NCI-H1105 (cell line): ENCODE measurements around the gene HDAC9.
"Not testable (repeated sequence)": the region's sequence is repeated elsewhere in the genome, so short reads cannot be mapped to it uniquely, and the experiment has no call there.

ENCODE experiments used
- DNase-seq: peaks from one replicate; lab custom pipeline; 2025; lab: John Stamatoyannopoulos, UW

HDAC9 gene

GRCh38 chr7:18900236-18900635 is 404.7 kb downstream of the HDAC9 start:
- DNase-seq, result no peak

DNA sequence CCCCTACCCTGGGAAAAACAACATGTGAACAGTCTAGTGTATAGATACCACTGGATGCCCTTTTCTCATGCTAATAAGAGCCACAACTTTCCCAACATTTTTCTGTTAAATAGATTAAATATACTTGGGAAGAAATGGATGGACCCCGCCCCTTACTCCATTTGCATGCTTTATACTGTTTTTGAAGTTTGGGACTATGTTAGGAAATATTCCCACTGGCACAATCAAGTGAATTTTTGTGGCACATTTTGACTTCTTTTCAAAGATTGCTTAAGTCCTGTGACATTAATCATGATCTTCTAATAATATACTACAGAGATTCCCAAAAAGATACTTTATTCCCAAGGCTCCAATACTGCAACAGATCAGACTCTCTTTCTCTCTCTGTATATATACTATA is 405.3 kb downstream of the HDAC9 start:
- DNase-seq, result no peak

DNA sequence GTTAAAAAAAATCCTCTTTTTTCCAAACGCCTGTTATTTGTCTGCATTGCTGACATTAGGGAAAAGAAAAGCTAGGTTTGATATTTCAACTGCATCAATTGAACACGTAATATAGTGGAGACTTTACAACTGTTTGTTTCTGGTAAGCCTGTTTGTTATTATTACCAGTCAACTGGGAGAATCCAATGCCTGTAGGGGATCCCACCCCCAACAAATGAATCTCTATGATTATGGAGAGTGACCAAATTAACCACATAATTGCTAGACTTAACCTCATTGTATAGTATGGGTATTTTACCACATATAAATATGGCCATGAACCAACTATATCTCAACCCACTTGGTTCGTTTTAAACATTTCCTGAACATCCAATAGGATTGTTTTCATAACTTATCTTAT is 405.8 kb downstream of the HDAC9 start:
- no peak for DNase-seq

DNA sequence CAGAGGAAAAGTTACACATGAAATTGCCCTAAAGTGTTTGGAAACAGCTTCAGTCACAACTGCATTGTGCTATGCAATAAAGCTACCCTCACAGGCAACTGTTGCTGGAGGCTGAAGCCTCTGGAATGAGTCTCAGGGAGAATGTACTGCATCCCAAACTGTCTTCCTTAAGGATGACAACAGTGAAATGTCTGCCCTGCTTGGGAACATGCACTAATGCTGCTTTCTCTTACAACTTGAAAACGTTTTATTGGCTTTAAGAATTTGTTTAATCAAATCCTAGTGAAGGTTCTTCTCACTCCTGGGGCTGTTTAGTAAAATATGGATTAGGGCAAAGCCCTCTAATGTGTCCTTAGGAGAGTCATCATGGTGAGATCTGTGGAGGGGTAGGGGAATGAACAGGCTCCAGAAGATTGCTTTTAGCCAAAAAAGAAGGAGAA is 406.5 kb downstream of the HDAC9 start:
- DNase-seq, result no peak

- DNase-seq, result no peak
Measured at GRCh38 chr7:18902892-18903291, 407.3 kb downstream of the HDAC9 start.

GRCh38 chr7:18903695-18904094 is 408.1 kb downstream of the HDAC9 start:
- no peak for DNase-seq

DNA sequence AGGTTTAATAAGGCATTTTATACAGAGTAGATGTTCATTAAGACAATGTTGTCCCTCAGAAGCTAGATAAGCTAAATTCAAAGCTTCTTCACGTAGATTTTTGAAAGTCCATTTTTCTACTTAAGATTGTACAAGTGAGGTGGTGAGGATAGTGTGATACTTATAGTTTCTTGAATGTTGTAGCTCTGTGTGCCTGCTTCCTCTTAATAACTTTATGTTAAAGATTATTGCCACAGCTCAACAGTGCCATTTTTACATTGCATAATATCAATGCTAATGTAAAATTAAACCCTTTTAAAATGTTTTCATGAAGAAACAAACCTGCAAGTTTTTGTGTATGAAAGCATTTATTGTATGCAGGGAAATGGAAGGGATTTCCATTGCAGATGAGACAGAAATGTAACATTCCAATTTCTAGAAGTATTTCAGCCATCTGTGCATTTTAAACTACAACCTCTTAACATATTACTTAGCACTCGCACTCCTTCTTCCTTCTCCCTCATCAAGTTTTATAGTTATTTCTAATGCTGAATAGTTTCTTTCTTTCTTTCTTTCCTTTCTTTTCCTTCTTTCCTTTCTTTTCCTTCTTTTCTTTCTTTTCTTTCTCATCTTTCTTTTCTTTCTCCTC is 409.9 kb downstream of the HDAC9 start:
- DNase-seq, result no peak

- no peak for DNase-seq
Measured at GRCh38 chr7:18906901-18907300, 411.4 kb downstream of the HDAC9 start.

GRCh38 chr7:18913106-18913505 is 417.6 kb downstream of the HDAC9 start:
- DNase-seq, result no peak

DNA sequence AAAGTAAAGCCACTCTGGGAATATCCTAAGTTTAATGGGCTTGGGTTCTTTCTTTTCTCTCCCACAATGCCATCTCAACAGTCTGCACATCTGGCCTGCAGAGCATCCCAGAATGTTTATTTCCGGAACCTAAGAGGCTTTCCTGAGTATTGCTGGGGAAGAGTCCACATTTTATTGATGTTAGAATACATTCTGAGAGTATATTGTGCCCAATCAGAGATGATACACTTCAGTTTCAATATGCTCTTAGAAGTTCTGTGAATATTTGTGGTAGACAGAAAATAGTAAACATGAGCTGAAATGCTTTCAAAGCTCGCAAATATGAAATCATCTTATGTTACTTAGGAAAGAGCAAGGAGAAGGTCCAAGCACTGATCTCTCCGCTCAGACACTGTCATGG is 421.3 kb downstream of the HDAC9 start:
- DNase-seq, result no peak

GRCh38 chr7:18927134-18927533 is 431.6 kb downstream of the HDAC9 start:
- no peak for DNase-seq

- DNase-seq, result no peak
Measured at GRCh38 chr7:18936265-18936664, 440.7 kb downstream of the HDAC9 start.

- DNase-seq, result no peak
Measured at GRCh38 chr7:18939771-18940592, 444.4 kb downstream of the HDAC9 start.

DNA sequence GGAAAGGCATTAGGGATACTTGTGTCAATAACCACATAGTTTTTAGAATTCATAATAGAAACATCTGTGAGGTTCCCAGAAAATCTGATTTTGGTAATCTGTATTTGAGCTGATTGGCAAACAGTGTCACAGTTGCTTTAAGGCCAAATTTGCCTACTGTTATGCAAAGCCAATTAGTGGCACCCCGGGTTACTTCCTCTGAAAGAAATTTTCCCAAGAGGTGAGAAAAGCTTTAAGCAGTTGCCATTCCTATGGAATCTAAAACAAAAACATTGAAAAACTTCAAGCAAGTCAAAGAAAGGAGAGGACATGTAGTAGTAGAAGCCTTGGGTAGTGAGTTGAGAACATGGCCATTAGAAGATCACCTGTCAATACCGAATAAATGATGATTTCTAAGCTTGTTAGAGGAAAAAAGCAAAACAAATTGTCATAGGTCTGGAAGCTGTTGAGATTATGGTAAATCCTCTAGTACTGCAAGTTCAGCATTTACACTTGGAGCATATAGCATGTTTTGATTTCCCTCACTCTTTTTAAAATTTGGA is 445.1 kb downstream of the HDAC9 start:
- DNase-seq, result no peak

GRCh38 chr7:18941207-18941606 is 445.7 kb downstream of the HDAC9 start:
- no peak for DNase-seq

DNA sequence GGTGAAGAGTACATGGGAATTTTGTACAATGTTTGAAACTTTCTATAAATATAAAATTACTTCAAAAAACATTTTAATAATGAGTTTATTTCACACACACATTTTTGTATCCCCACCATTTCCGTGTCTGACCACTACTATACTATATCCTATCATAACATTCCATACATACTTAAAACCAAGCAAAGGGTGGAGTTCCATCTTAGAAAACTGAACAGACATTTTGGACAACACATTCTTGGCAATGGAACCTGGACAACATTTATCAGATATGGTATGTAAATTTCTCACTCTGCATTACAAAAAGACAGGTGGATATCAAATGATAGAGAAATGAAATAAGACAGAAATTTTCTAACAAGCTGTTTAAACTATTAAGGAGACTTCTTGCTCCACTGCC is 453.0 kb downstream of the HDAC9 start:
- DNase-seq, result no peak

DNA sequence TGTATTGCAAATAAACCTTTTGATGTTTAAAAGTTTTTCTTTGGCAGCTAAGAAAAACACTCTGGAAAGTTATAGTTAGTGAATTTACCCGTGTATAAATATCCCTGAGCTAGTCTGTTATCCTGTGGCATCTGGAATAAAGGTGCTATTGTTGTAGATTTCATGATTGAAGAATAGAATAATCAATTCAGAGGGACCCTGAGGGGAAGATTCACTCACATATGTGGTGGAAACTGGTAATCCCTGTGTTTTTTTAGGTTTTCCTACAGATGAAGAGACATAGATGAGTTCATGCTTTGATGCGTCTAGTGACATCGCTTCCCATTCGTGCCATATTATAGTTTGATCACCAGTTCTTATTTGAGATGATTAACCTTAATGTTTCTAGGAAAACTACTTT is 457.3 kb downstream of the HDAC9 start:
- DNase-seq, result no peak

DNA sequence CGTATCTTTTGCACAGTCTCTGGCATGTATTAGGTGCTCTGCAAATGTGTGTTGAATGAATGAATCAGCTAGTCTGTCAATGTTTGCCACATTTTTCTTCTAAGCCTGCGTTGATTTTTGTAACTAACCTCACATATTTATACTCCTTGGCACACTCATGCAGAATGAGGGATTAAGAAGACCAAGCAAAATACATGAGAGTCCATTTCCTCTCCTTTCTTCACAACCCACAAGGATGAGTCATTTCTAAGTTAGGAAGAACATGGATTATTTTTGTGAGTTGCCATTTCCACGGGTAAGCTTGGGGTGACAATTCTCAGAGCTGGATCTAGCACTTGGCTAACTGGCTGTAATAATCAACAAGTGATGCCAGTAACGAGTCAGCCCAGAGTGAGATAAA is 463.1 kb downstream of the HDAC9 start:
- no peak for DNase-seq

DNA sequence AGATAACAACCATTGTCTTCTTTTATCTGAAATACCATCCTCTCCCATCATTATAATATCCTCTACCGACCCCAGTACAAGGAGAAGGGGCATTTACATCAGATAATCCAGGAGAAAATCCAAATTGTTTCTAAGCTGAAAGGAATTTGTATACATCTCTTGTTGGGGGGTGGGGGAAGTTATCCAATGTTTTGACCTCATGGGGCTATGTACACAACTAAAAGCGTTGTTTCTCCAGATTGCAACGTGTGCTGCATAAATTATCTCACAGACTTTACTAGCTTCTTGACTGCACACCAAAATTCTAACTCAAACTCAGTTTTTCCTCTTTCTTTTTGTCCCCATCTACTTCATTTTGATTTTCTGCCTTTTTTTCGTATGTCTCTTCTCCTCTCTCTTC is 465.2 kb downstream of the HDAC9 start:
- no peak for DNase-seq

DNA sequence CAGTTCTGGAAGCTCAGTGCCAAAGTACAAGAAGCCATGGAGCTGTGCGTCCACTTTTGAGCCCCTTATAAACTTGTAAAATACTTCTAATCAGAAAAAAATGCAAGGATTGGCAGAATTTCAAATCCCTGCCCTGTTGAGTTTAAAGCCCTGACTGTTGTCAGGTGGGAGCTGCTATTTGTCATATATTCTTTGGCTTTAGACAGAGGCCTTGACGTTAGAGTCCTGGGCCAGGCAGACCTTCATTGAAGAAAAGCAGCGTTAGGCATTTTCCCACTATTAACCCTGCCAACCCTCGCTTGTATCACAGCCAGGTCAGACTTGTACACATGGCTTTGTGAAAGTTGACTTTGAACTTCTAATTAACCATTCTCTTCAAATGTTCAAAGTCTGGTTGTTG is 466.5 kb downstream of the HDAC9 start:
- DNase-seq, result no peak

DNA sequence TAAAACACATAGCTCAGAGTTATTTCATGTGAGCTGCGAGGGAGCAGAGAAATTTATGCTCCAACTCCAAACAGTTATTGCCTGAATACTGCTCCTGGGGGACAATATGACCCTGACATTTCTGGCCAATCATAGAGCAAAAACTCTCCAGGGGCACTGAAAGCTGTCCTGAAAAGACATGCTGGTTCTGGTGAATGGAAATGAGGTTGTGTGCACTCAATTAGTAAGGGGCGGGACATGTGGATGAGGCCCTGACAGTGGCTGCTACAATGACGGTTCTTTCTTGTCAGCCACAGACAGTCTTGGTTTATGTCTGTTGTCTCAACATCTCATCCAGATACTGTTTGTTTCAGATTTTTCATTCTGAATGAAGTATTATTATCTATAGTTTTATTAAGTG is 470.1 kb downstream of the HDAC9 start:
- DNase-seq, result no peak

DNA sequence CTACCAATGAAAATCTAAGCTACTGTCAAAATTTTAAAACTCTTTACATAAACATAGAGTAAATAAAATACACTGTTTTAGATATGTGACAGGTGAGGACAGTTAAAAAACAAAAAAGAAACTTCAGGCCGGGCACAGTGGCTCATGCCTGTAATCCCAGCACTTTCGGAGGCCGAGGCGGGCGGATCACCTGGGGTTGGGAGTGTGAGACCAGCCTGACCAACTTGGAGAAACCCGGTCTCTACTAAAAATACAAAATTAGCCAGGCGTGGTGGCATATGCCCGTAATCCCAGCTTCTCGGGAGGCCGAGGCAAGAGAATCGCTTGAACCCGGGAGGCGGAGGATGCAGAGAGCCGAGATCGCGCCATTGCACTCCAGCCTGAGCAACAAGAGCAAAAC is 472.2 kb downstream of the HDAC9 start:
- not testable (repeated sequence) for DNase-seq

DNA sequence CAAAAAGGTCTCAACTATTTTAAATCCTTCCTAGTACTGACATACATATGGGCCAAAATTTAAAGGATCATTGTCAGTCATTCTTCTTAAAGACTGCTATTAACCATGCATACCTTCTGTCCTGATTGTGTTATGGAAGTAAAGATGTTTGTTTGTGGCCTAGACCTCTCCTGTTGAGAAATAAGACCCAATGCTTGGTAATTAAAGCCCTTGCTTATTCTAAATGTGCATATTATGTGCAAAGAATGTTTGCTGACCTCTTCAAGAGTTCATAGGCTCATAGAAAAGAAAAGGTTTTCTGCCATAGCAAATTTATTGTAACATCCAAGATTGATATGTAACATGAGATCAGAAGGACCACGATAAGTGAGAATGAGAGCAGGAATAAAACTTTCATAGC is 476.3 kb downstream of the HDAC9 start:
- no peak for DNase-seq

DNA sequence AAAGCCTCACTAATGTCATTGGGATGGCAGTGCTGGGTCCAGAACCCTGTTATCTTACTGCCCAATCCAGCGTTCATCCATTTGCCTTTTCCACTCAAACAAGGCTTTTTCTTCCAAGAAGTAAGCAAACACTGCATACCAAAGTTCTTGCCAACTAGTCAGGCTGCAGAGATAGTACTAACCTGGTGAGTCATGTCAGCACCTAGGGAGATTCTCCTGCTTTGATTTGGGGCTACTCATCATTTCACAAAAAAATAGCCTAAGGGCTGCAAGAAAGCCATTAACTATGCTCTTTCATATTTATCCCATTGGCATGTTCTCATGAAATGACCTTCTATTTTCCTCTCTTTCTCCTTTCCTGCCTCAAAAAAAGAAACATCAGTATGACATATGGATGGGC is 479.3 kb downstream of the HDAC9 start:
- no peak for DNase-seq
